ENCODE results near the gene LRRC45. TPM values are rescaled to one million over a fixed set of nuclear protein-coding genes. Genes with fewer than 3 reads are reported as not detected.

Gene LRRC45
- total and polyA plus RNA-seq, 8 donors: 8.3 to 171 (median 21.0) TPM

- TF ChIP-seq POLR2AphosphoS5 (IDR thresholded peaks at IDR 0.05) (no peak), EP300 (IDR thresholded peaks at IDR 0.05) (no peak), POLR2A (IDR thresholded peaks at IDR 0.05) (no peak)
- TF ChIP-seq, protein P1, sequence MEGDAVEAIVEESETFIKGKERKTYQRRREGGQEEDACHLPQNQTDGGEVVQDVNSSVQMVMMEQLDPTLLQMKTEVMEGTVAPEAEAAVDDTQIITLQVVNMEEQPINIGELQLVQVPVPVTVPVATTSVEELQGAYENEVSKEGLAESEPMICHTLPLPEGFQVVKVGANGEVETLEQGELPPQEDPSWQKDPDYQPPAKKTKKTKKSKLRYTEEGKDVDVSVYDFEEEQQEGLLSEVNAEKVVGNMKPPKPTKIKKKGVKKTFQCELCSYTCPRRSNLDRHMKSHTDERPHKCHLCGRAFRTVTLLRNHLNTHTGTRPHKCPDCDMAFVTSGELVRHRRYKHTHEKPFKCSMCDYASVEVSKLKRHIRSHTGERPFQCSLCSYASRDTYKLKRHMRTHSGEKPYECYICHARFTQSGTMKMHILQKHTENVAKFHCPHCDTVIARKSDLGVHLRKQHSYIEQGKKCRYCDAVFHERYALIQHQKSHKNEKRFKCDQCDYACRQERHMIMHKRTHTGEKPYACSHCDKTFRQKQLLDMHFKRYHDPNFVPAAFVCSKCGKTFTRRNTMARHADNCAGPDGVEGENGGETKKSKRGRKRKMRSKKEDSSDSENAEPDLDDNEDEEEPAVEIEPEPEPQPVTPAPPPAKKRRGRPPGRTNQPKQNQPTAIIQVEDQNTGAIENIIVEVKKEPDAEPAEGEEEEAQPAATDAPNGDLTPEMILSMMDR (IDR thresholded peaks at IDR 0.05): no peak
- Histone ChIP-seq H3K4me1 (peaks cover 20 to 59% (median 57%) of the 10 kb centered on the region in 4 donors), H3K36me3 (peaks cover 0 to 47% (median 19%) of the 10 kb centered on the region in 4 donors), H3K27me3 (no peaks in the 10 kb centered on the region), H3K9me3 (no peaks in the 10 kb centered on the region), H3K4me3 (no peak overlapping the region), H3K27ac (peak overlapping the region in 1 of 5 donors; percentile 59)
- no peak for DNase-seq
- WGBS, 5 donors: 90 to 94% (median 93%) methylated on average over 27 to 29 of the region's 29 CpGs
- intact Hi-C loops (cut with DNase I; ENCODE audit: low total_unique reads): no loop called here
Observed at GRCh38 chr17:81995463-81996231, 27.5 kb upstream of the LRRC45 start.

- intact Hi-C loops (cut with DNase I; ENCODE audit: low total_unique reads): no loop called here
- no peaks in the 10 kb centered on the region for H3K27me3 ChIP-seq
- H3K9me3 ChIP-seq: no peaks in the 10 kb centered on the region
- peaks cover 15 to 57% (median 51%) of the 10 kb centered on the region in 4 donors for H3K4me1 ChIP-seq
- TF ChIP-seq EP300 (IDR thresholded peaks at IDR 0.05) (no peak), POLR2AphosphoS5 (IDR thresholded peaks at IDR 0.05) (no peak), POLR2A (IDR thresholded peaks at IDR 0.05) (no peak)
- TF ChIP-seq, protein P1 (IDR thresholded peaks at IDR 0.05): no peak
- WGBS, 5 donors: 90 to 94% (median 93%) methylated on average over 26 to 28 of the region's 28 CpGs
- H3K36me3 ChIP-seq: peaks cover 0 to 47% (median 19%) of the 10 kb centered on the region in 4 donors
- H3K27ac ChIP-seq: no peak overlapping the region
- no peak overlapping the region for H3K4me3 ChIP-seq
- no peak for DNase-seq
Observed at GRCh38 chr17:81996232-81996756, 26.8 kb upstream of the LRRC45 start.

GRCh38 chr17:81996757-81997441 is 26.2 kb upstream of the LRRC45 start:
- H3K36me3 ChIP-seq: peaks cover 0 to 47% (median 19%) of the 10 kb centered on the region in 4 donors
- H3K4me1 ChIP-seq: peaks cover 9 to 51% (median 45%) of the 10 kb centered on the region in 4 donors
- no peak for DNase-seq
- intact Hi-C loops (cut with DNase I; ENCODE audit: low total_unique reads): no loop called here
- no peaks in the 10 kb centered on the region for H3K27me3 ChIP-seq
- H3K4me3 ChIP-seq: no peak overlapping the region
- WGBS, 5 donors: 94 to 96% (median 95%) methylated on average over 30 of the region's 30 CpGs
- no peaks in the 10 kb centered on the region for H3K9me3 ChIP-seq
- no peak overlapping the region for H3K27ac ChIP-seq
- TF ChIP-seq, protein P1 (IDR thresholded peaks at IDR 0.05): no peak
- no peak for TF ChIP-seq EP300 (IDR thresholded peaks at IDR 0.05)
- no peak for TF ChIP-seq POLR2AphosphoS5 (IDR thresholded peaks at IDR 0.05)
- no peak for TF ChIP-seq POLR2A (IDR thresholded peaks at IDR 0.05)

DNA sequence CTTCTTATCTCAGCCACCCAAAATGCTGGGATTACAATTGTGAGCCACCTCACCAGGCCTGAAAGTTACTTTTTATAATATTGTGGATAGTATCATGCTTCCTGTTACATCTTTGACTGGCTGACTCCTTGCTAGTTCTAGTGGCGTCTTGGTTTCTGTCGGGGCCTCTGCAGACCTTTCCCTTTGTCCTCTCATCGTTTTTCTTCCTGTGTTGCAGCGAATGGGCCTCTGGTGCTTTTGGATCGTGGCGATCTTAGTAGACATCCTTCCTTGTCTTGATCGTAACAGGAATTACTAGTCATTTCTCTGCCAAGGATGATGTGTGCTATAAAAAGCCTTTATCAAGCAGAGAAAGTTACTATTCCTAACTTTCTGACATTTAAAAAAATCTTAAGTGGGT is 24.9 kb upstream of the LRRC45 start:
- H3K36me3 ChIP-seq: peaks cover 0 to 47% (median 19%) of the 10 kb centered on the region in 4 donors

More for the DNA sequence above, 24.9 kb upstream of the LRRC45 start:
- no peak for DNase-seq
- intact Hi-C loops (cut with DNase I; ENCODE audit: low total_unique reads): no loop called here
- H3K27me3 ChIP-seq: no peaks in the 10 kb centered on the region
- 83 to 92% (median 87%) methylated on average over 7 of the region's 7 CpGs for WGBS, 5 donors
- no peaks in the 10 kb centered on the region for H3K9me3 ChIP-seq
- no peak overlapping the region for H3K4me3 ChIP-seq
- TF ChIP-seq EP300 (IDR thresholded peaks at IDR 0.05) (no peak), POLR2A (IDR thresholded peaks at IDR 0.05) (no peak), POLR2AphosphoS5 (IDR thresholded peaks at IDR 0.05) (no peak)
- TF ChIP-seq, protein P1 (IDR thresholded peaks at IDR 0.05): no peak
- peaks cover 1 to 40% (median 36%) of the 10 kb centered on the region in 4 donors for H3K4me1 ChIP-seq
- H3K27ac ChIP-seq: no peak overlapping the region

Data from stomach (tissue), 9 donors.